Measurements from ENCODE around the gene FBXL12. TPM values are rescaled to one million over a fixed set of nuclear protein-coding genes. Genes with fewer than 3 reads are reported as not detected.
"Not testable (repeated sequence)": the region's sequence is repeated elsewhere in the genome, so short reads cannot be mapped to it uniquely, and the experiment has no call there.

FBXL12 gene
- total RNA-seq, 2 experiments from 2014 or later = 20.9 to 25.6 TPM

DNA sequence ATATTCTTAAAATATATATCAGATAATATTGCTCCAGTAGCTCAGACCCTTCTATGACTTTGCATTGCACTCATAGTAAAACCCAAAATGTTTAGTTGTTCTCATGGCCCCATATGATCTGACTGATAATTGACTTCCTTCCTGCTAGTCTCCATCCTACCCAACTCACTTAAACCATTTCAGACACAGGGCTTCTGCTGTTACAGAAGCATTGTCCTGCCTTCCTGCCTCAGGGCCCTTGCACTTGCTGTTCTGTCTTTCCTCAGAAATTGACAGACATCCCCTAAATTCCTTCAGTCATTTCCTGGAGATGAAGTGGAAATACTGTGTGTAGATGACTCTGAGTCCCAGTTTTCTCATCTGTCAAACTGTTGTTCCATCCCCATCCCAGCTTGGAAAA is 19.7 kb downstream of the FBXL12 start:
- peaks cover 31% of the 10 kb centered on the region for H3K4me1 Mint-ChIP-seq
- POLR2A ChIA-PET = interaction anchor here (0.7 kb wide), 1 partner anchor 171 kb away, joined by 4 read pairs; no protein-coding TSS in a partner anchor
- peaks cover 2% of the 10 kb centered on the region for H3K9me3 Mint-ChIP-seq
- no peak overlapping the region for H3K4me3 Mint-ChIP-seq
- H3K36me3 Mint-ChIP-seq (ENCODE audit: low read depth) = peaks cover 2% of the 10 kb centered on the region
- CTCF ChIA-PET = interaction anchor here (0.9 to 1.1 kb wide), 3 partner anchors 9 to 176 kb away, joined by 3 to 4 read pairs (median 4); no protein-coding TSS in a partner anchor
- H3K27ac Mint-ChIP-seq = no peak overlapping the region
- no peak for DNase-seq
- no peaks in the 10 kb centered on the region for H3K27me3 Mint-ChIP-seq

DNA sequence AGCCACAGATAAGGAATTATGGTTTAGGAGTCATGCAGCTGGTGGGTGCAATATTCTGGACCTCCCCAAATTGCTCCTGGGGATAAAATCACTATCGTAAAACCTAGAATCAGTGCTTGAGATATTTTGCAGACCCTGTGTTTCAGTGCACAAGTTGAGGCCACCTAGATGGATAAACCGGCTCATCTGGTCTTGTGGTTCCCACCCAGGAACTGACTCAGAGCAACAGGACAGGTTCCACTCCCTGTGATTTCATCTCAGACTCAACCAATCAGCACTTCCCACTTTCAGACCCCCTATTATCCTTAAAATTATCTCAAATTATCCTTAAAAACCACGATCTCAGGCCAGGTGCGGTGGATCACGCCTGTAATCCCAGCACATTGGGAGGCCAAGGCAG is 21.0 kb downstream of the FBXL12 start:
- Mint-ChIP-seq H3K4me1 (peaks cover 37% of the 10 kb centered on the region), H3K9me3 (peaks cover 7% of the 10 kb centered on the region), H3K36me3 (ENCODE audit: low read depth) (peaks cover 2% of the 10 kb centered on the region), H3K27me3 (no peaks in the 10 kb centered on the region), H3K27ac (no peak overlapping the region), H3K4me3 (no peak overlapping the region)
- ChIA-PET POLR2A (no interaction called here), CTCF (interaction anchor here (0.7 to 1.1 kb wide), 3 partner anchors 21 to 172 kb away, joined by 3 to 4 read pairs (median 3); partner anchors contain the start of gene FBXL12)
- DNase-seq = no peak

DNA sequence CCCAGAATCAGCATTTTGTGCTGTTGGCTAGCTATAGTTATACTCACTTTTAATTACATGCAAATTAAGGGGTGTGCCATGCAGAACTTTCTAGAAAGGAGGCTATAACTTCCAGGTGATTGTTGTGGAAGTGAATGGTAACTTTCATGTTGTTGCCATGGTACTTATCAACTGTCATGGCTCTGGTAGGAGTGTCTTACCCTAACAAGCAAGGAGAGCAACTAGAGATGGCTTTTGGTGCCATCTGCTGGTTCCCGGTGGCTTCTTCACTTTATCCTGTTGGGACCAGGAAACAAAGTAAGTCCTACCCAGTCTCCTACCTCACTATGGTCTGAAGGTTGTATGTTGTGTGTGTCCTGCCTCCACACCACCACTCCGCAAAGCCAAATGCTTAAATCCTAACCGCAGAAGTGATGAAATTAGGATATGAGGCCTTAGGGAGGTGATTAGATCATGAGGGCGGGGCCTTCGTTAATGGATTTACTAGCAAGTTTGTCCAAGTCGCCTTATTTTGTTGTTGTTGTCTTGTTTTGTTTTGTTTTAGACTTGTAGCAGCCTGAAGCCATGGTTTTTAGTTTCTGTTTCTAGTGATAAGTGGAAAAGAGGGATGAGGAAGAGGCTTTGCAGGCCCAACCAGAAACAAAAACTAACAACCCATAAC is 22.6 kb downstream of the FBXL12 start:
- no peak overlapping the region for H3K4me3 Mint-ChIP-seq
- H3K27ac Mint-ChIP-seq = peak overlapping the region; percentile 84
- POLR2A ChIA-PET = no interaction called here
- H3K36me3 Mint-ChIP-seq (ENCODE audit: low read depth) = no peaks in the 10 kb centered on the region
- DNase-seq = peak; percentile 93
- H3K4me1 Mint-ChIP-seq = peaks cover 41% of the 10 kb centered on the region
- H3K9me3 Mint-ChIP-seq = peaks cover 7% of the 10 kb centered on the region
- CTCF ChIA-PET = interaction anchor here (0.7 to 1.3 kb wide), 10 partner anchors 10 to 484 kb away, joined by 3 to 7 read pairs (median 4); no protein-coding TSS in a partner anchor
- no peaks in the 10 kb centered on the region for H3K27me3 Mint-ChIP-seq

- H3K4me1 Mint-ChIP-seq = peaks cover 34% of the 10 kb centered on the region
- peak overlapping the region; percentile 86 for H3K4me3 Mint-ChIP-seq
- no peaks in the 10 kb centered on the region for H3K36me3 Mint-ChIP-seq (ENCODE audit: low read depth)
- peak overlapping the region; percentile 97 for H3K27ac Mint-ChIP-seq
- CTCF ChIA-PET = interaction anchor here (0.8 to 1.4 kb wide), 2 partner anchors 167 to 168 kb away, joined by 3 read pairs; no protein-coding TSS in a partner anchor
- POLR2A ChIA-PET = no interaction called here
- peaks cover 7% of the 10 kb centered on the region for H3K9me3 Mint-ChIP-seq
- H3K27me3 Mint-ChIP-seq = no peaks in the 10 kb centered on the region
- peak; percentile 73 for DNase-seq
These were observed 25.7 kb downstream of the FBXL12 start for GRCh38 chr19:9793071-9793591.

- peak; percentile 93 for DNase-seq
- H3K4me3 Mint-ChIP-seq = peak overlapping the region; percentile 86
- H3K4me1 Mint-ChIP-seq = peaks cover 29% of the 10 kb centered on the region
- peaks cover 7% of the 10 kb centered on the region for H3K9me3 Mint-ChIP-seq
- ChIA-PET CTCF (no interaction called here), POLR2A (no interaction called here)
- no peaks in the 10 kb centered on the region for H3K27me3 Mint-ChIP-seq
- no peaks in the 10 kb centered on the region for H3K36me3 Mint-ChIP-seq (ENCODE audit: low read depth)
- peak overlapping the region; percentile 97 for H3K27ac Mint-ChIP-seq
These were observed 26.4 kb downstream of the FBXL12 start for GRCh38 chr19:9792206-9793070.

DNA sequence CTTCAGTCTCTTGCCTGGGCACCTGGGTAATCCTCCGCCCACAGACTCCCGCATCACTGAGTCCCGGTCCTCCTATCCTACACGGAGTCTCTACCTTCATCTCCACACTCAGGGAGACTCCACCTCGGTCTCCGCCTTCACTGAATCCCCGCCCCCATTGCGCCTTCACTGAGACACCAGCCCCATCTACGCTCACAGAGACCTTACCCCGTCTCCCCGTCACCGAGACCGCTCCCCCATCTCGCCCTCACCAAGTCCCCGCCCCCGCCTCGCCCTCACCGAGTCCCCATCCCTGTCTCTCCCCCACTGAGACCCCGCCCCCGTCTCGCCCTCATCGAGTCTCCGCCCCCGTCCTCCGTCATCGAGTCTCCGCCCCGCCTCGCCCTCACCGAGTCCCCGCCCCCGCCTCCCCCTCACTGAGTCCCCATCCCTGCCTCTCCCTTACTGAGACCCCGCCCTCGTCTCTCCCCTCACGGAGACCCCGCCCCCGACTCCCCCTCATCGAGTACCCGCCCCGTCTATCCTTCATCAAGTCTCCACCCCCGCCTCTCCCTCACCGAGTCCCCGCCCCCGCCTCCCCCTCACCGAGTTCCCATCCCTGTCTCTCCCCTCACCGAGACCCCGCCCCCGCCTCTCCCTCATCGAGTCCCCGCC is 27.2 kb downstream of the FBXL12 start:
- Mint-ChIP-seq H3K4me1 (peaks cover 28% of the 10 kb centered on the region), H3K9me3 (peaks cover 7% of the 10 kb centered on the region), H3K27me3 (no peaks in the 10 kb centered on the region), H3K27ac (peak overlapping the region; percentile 97), H3K36me3 (ENCODE audit: low read depth) (no peaks in the 10 kb centered on the region), H3K4me3 (peak overlapping the region; percentile 86)
- ChIA-PET CTCF (no interaction called here), POLR2A (no interaction called here)
- peak; percentile 95 for DNase-seq

DNA sequence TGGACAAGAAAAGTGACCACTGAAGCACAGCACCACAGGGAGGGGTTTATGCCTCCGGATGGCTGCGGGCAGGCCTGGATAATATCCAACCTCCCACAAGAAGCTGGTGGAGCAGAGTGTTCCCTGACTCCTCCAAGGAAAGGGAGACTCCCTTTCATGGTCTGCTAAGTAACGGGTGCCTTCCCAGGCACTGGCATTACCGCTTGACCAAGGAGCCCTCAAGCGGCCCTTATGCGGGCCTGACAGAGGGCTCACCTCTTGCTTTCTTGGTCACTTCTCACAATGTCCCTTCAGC is 27.9 kb downstream of the FBXL12 start:
- H3K4me3 Mint-ChIP-seq = peak overlapping the region; percentile 86
- CTCF ChIA-PET = interaction anchor here (0.7 kb wide), 2 partner anchors 25 to 1682 kb away, joined by 3 to 4 read pairs; no protein-coding TSS in a partner anchor

DNA sequence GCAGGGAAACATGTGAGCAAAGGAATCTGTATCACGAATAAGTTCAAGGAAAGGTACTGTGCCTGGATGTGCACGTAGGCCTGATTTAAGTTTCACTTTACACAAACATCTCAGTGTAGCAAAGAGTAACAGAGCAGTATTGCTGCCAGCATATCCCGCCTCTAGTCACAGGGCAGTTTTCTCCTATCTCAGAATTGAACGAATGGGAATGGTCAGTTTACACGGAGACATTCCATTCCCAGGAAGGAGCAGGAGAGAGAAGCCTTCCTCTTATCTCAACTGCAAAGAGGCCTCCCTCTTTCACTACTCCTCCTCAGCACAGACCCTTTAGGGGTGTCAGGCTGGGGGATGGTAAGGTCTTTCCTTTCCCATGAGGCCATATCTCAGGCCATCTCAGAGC is 29.3 kb downstream of the FBXL12 start:
- H3K9me3 Mint-ChIP-seq; CTCF ChIA-PET; H3K36me3 Mint-ChIP-seq (ENCODE audit: low read depth); H3K4me3 Mint-ChIP-seq; DNase-seq; POLR2A ChIA-PET; H3K27me3 Mint-ChIP-seq; H3K27ac Mint-ChIP-seq: not testable (repeated sequence)
- peaks cover 35% of the 10 kb centered on the region for H3K4me1 Mint-ChIP-seq

More for the DNA sequence above, 27.9 kb downstream of the FBXL12 start:
- H3K36me3 Mint-ChIP-seq (ENCODE audit: low read depth); H3K9me3 Mint-ChIP-seq; POLR2A ChIA-PET; DNase-seq; H3K27me3 Mint-ChIP-seq: not testable (repeated sequence)
- Mint-ChIP-seq H3K4me1 (peaks cover 27% of the 10 kb centered on the region), H3K27ac (peak overlapping the region; percentile 97)

DNA sequence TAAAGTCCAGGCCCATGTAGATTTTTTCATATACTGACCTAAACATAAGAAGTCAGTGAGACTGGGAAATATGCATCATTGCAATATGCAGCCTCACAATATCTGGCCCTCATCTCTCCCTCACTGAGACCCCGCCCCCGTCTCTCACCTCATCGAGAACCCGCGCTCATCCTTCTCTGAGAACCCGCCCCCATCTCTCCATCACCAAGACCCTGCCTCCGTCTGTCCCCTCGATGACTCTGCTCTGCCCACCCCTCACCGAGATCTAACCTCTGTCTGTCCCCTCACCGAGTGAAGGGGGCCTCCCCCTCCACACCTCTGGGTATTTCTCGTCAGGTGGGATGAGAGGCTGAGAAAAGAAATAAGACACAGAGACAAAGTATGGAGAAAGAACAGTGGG is 29.8 kb downstream of the FBXL12 start:
- peaks cover 5% of the 10 kb centered on the region for H3K9me3 Mint-ChIP-seq
- no peaks in the 10 kb centered on the region for H3K36me3 Mint-ChIP-seq (ENCODE audit: low read depth)
- H3K4me3 Mint-ChIP-seq = no peak overlapping the region
- H3K27ac Mint-ChIP-seq = no peak overlapping the region
- H3K27me3 Mint-ChIP-seq = no peaks in the 10 kb centered on the region
- ChIA-PET POLR2A (no interaction called here), CTCF (no interaction called here)
- no peak for DNase-seq
- H3K4me1 Mint-ChIP-seq = peaks cover 40% of the 10 kb centered on the region

DNA sequence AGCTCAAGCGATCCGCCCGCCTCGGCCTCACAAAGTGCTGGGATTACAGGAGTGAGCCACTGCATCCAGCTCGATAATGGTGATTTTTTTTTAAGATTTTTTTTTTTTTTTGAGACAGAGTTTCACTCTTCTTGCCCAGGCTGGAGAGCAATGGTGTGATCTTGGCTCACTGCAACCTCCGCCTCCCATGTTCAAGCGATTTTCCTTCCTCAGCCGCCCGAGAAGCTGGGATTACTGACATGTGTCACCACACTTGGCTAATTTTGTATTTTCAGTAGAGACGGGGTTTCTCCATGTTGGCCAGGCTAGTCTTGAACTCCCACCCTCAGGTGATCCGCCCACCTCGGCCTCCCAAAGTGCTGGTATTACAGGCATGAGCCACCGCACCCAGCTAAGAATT is 30.3 kb downstream of the FBXL12 start:
- peaks cover 43% of the 10 kb centered on the region for H3K4me1 Mint-ChIP-seq
- H3K27me3 Mint-ChIP-seq; H3K36me3 Mint-ChIP-seq (ENCODE audit: low read depth); H3K9me3 Mint-ChIP-seq; H3K4me3 Mint-ChIP-seq; H3K27ac Mint-ChIP-seq; DNase-seq; POLR2A ChIA-PET: not testable (repeated sequence)
- CTCF ChIA-PET = interaction anchor here (0.6 to 1.9 kb wide), 2 partner anchors 143 to 163 kb away, joined by 3 to 5 read pairs; no protein-coding TSS in a partner anchor

- Mint-ChIP-seq H3K27ac (peak overlapping the region; percentile 31), H3K4me1 (peaks cover 40% of the 10 kb centered on the region)
- POLR2A ChIA-PET = no interaction called here
These were observed 32.1 kb downstream of the FBXL12 start for GRCh38 chr19:9786819-9787218.

DNA sequence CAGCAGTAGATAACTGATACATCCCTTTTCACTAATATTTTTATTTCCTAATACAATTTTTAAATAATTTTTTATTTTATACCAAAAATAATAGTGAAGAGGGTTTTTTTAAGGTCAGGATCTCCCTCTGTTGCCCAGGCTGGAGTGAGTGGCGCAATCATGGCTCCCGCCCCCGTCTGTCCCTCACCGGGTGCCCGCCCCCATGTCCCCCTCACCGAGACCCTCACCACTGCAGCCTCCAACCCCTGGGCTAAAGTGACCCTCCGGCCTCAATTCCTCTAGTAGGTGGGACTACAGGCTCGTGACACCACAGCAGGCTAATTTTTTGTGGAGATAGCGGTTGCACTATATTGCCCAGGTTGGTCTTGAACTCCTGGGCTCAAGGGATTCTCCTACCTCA is 32.5 kb downstream of the FBXL12 start:
- H3K27me3 Mint-ChIP-seq = no peaks in the 10 kb centered on the region
- DNase-seq = no peak
- H3K4me3 Mint-ChIP-seq = peak overlapping the region; percentile 81
- ChIA-PET CTCF (no interaction called here), POLR2A (no interaction called here)
- no peaks in the 10 kb centered on the region for H3K36me3 Mint-ChIP-seq (ENCODE audit: low read depth)
- H3K9me3 Mint-ChIP-seq = peaks cover 2% of the 10 kb centered on the region
- peaks cover 37% of the 10 kb centered on the region for H3K4me1 Mint-ChIP-seq
- peak overlapping the region; percentile 98 for H3K27ac Mint-ChIP-seq

More at GRCh38 chr19:9786819-9787218, 32.1 kb downstream of the FBXL12 start:
- CTCF ChIA-PET = interaction anchor here (1.9 kb wide), 1 partner anchor 161 kb away, joined by 5 read pairs; no protein-coding TSS in a partner anchor
- peaks cover 2% of the 10 kb centered on the region for H3K9me3 Mint-ChIP-seq
- H3K36me3 Mint-ChIP-seq (ENCODE audit: low read depth) = no peaks in the 10 kb centered on the region
- peak overlapping the region; percentile 62 for H3K4me3 Mint-ChIP-seq
- no peak for DNase-seq
- no peaks in the 10 kb centered on the region for H3K27me3 Mint-ChIP-seq

Data from activated CD4-positive, alpha-beta T cell treated with anti-CD3 and anti-CD28 coated beads, Interleukin-2, amount 10 ng/mL, durations not matched to agents 7 days and 5 days (primary cell).